Stimulated activated CD8-positive, alpha-beta memory T cell treated with anti-CD3 and anti-CD28 coated beads, Interleukin-12 subunit alpha, Interleukin-12 subunit beta, amount 100 ng/mL, for 24 hours (primary cell): ENCODE data around the gene FTCD.

Experiments
- DNase-seq: peaks from one replicate; pipeline ENCODE4 v3.0.0-alpha.2; 2020; ENCODE audit errors: extremely low read depth

FTCD gene

GRCh38 chr21:46154155-46154954 lies 1.0 kb downstream of the FTCD start:
- DNase-seq = no peak

- no peak for DNase-seq
These were observed 1.9 kb downstream of the FTCD start for GRCh38 chr21:46153247-46154154.

GRCh38 chr21:46152927-46153246 lies 2.5 kb downstream of the FTCD start:
- no peak for DNase-seq

GRCh38 chr21:46151989-46152926 lies 3.1 kb downstream of the FTCD start:
- no peak for DNase-seq

GRCh38 chr21:46151261-46151988 lies 4.0 kb downstream of the FTCD start:
- DNase-seq = no peak

GRCh38 chr21:46150491-46151121 lies 4.8 kb downstream of the FTCD start:
- DNase-seq = no peak

- no peak for DNase-seq
These were observed 5.3 kb downstream of the FTCD start for GRCh38 chr21:46150073-46150472.

- no peak for DNase-seq
These were observed 6.0 kb downstream of the FTCD start for GRCh38 chr21:46149205-46149901.

- no peak for DNase-seq
These were observed 7.3 kb downstream of the FTCD start for GRCh38 chr21:46148106-46148505.

GRCh38 chr21:46147429-46147828 lies 8.0 kb downstream of the FTCD start:
- peak; percentile 10 for DNase-seq

- no peak for DNase-seq
These were observed 8.5 kb downstream of the FTCD start for GRCh38 chr21:46146856-46147255.

- DNase-seq = no peak
These were observed 9.3 kb downstream of the FTCD start for GRCh38 chr21:46145840-46146691.

- no peak for DNase-seq
These were observed 10.1 kb downstream of the FTCD start for GRCh38 chr21:46145159-46145839.

GRCh38 chr21:46144464-46145070 lies 10.8 kb downstream of the FTCD start:
- no peak for DNase-seq

GRCh38 chr21:46142582-46143473 lies 12.6 kb downstream of the FTCD start:
- no peak for DNase-seq

GRCh38 chr21:46141767-46142581 lies 13.4 kb downstream of the FTCD start:
- no peak for DNase-seq
